Activated T-cell treated with anti-CD3 and anti-CD28 coated beads for 48 hours (primary cell): ENCODE results near the gene PBXIP1.
"Not testable (repeated sequence)": the region's sequence is repeated elsewhere in the genome, so short reads cannot be mapped to it uniquely, and the experiment has no call there.

ENCODE experiments used
- DNase-seq: peaks from one replicate; pipeline ENCODE4 v3.0.0-alpha.2; 2020; ENCODE audit warnings: low read depth

The PBXIP1 gene

GRCh38 chr1:154993572-154994268, 37.8 kb upstream of the PBXIP1 start, which contains the start of gene LENEP:
TSS of gene LENEP (plus strand) at chr1:154993586. CDS start at chr1:154993608, 22 bp downstream.
- no peak for DNase-seq

- DNase-seq: no peak
Observed at GRCh38 chr1:154992721-154993571, 37.0 kb upstream of the PBXIP1 start.

GRCh38 chr1:154990276-154990675, 34.4 kb upstream of the PBXIP1 start:
- DNase-seq: no peak

GRCh38 chr1:154989195-154989860, 33.4 kb upstream of the PBXIP1 start:
- no peak for DNase-seq

- no peak for DNase-seq
Observed at GRCh38 chr1:154988058-154988954, 32.4 kb upstream of the PBXIP1 start.

- DNase-seq: no peak
Observed at GRCh38 chr1:154987326-154987725, 31.4 kb upstream of the PBXIP1 start.

- not testable (repeated sequence) for DNase-seq
Observed at GRCh38 chr1:154986736-154987135, 30.8 kb upstream of the PBXIP1 start.

- no peak for DNase-seq
Observed at GRCh38 chr1:154983776-154984466, 28.0 kb upstream of the PBXIP1 start.

GRCh38 chr1:154982897-154983648, 27.2 kb upstream of the PBXIP1 start, which contains the start of gene FLAD1:
TSS of gene FLAD1 (plus strand) at chr1:154983344. CDS start at chr1:154983695, 351 bp downstream.
- peak; percentile 94 for DNase-seq

- no peak for DNase-seq
Observed at GRCh38 chr1:154982341-154982740, 26.4 kb upstream of the PBXIP1 start.

GRCh38 chr1:154978360-154978759, 22.5 kb upstream of the PBXIP1 start:
- no peak for DNase-seq

GRCh38 chr1:154977762-154978161, 21.9 kb upstream of the PBXIP1 start:
- DNase-seq: not testable (repeated sequence)

- peak; percentile 60 for DNase-seq
Observed at GRCh38 chr1:154975409-154976059, 19.6 kb upstream of the PBXIP1 start.

GRCh38 chr1:154974808-154975408, 19.0 kb upstream of the PBXIP1 start:
- peak; percentile 87 for DNase-seq

- peak; percentile 91 for DNase-seq
Observed at GRCh38 chr1:154974102-154974807, 18.4 kb upstream of the PBXIP1 start, which contains the start of gene CKS1B. TSS of gene CKS1B (plus strand) at chr1:154974681. CDS start at chr1:154974746, 65 bp downstream.

GRCh38 chr1:154973344-154974101, 17.6 kb upstream of the PBXIP1 start:
- peak; percentile 90 for DNase-seq

GRCh38 chr1:154972517-154973343, 16.8 kb upstream of the PBXIP1 start:
- no peak for DNase-seq
